WTC11 (cell line): ENCODE data around the gene SCO1. TPM values are rescaled to one million over a fixed set of nuclear protein-coding genes. Genes with fewer than 3 reads are reported as not detected.

Source experiments
- ATAC-seq: fragments of 200-7000 bp; cut with Tn5 transposase; 2 replicates; pipeline ENCODE4 v1.10.0; 2021; ENCODE audit warnings: mild to moderate bottlenecking, moderate library complexity
- CTCF ChIA-PET: fragments of 300-600 bp; sonication (Branson Sonifier 250); formaldehyde crosslinking; loops from one replicate; lab custom pipeline; 2021; ENCODE audit warnings: antibody characterized with exemption; lab: Charles Lee
- POLR2A ChIA-PET: fragments of 350-600 bp; sonication (Branson Sonifier 250); formaldehyde crosslinking; loops from one replicate; lab custom pipeline; 2021; ENCODE audit warnings: antibody characterized with exemption; lab: Charles Lee
- DNase-seq: peaks from one replicate; pipeline ENCODE4 v3.0.0; 2021; ENCODE audit warnings: low spot score
- H3K27ac Mint-ChIP-seq: 2 replicates; pipeline ENCODE4 v1.8.0; 2021; ENCODE audit warnings: mixed read lengths
- H3K27me3 Mint-ChIP-seq: 2 replicates; pipeline ENCODE4 v1.8.0; 2021; ENCODE audit warnings: low read depth, mild to moderate bottlenecking, moderate library complexity, mixed read lengths
- H3K36me3 Mint-ChIP-seq: 2 replicates; pipeline ENCODE4 v1.8.0; 2021; ENCODE audit warnings: mixed read lengths
- H3K4me1 Mint-ChIP-seq: 2 replicates; pipeline ENCODE4 v1.8.0; 2022; ENCODE audit warnings: mixed read lengths
- H3K4me3 Mint-ChIP-seq: 2 replicates; pipeline ENCODE4 v1.8.0; 2021; ENCODE audit warnings: mild to moderate bottlenecking, moderate library complexity, mixed read lengths
- H3K9me3 Mint-ChIP-seq: 2 replicates; pipeline ENCODE4 v1.8.0; 2021; ENCODE audit warnings: mixed read lengths
- AR ChIP-seq: fragments of 250-450 bp; sonication (Bioruptor Pico); IDR thresholded peaks from 2 replicates; pipeline ENCODE4 v1.9.0; 2021; ENCODE audit warnings: mild to moderate bottlenecking
- CBFB ChIP-seq: sonication (generic); formaldehyde crosslinking; IDR thresholded peaks from 2 replicates; pipeline ENCODE4 v1.8.1; 2022; ENCODE audit warnings: mild to moderate bottlenecking, low read depth, missing genetic modification reagents
- E2F1 ChIP-seq: sonication (generic); formaldehyde crosslinking; IDR thresholded peaks from 2 replicates; pipeline ENCODE4 v1.8.0; 2022; ENCODE audit warnings: mild to moderate bottlenecking, missing genetic modification reagents
- FOXK1 ChIP-seq: sonication (generic); formaldehyde crosslinking; IDR thresholded peaks from 2 replicates; pipeline ENCODE4 v1.8.0; 2022; ENCODE audit warnings: mild to moderate bottlenecking, moderate library complexity, missing genetic modification reagents
- NFYB ChIP-seq: sonication (generic); formaldehyde crosslinking; conservative IDR thresholded peaks from 2 replicates; pipeline ENCODE4 v1.8.0; 2022; ENCODE audit warnings: low read depth, missing genetic modification reagents
- NR2C2 ChIP-seq: sonication (generic); formaldehyde crosslinking; IDR thresholded peaks from 2 replicates; pipeline ENCODE4 v1.8.0; 2022; ENCODE audit warnings: mild to moderate bottlenecking, missing genetic modification reagents
- PREB ChIP-seq: sonication (generic); formaldehyde crosslinking; IDR thresholded peaks from 2 replicates; pipeline ENCODE4 v1.8.1; 2022; ENCODE audit warnings: mild to moderate bottlenecking, missing genetic modification reagents, moderate library complexity, borderline replicate concordance
- SMAD3 ChIP-seq: sonication (generic); formaldehyde crosslinking; IDR thresholded peaks from 2 replicates; pipeline ENCODE4 v1.8.0; 2022; ENCODE audit warnings: missing genetic modification reagents, mild to moderate bottlenecking, borderline replicate concordance
- STAT6 ChIP-seq: sonication (generic); formaldehyde crosslinking; conservative IDR thresholded peaks from 2 replicates; pipeline ENCODE4 v1.8.1; 2023; ENCODE audit warnings: mild to moderate bottlenecking, low read depth, missing genetic modification reagents, moderate library complexity
- TEAD1 ChIP-seq: sonication (generic); formaldehyde crosslinking; IDR thresholded peaks from 2 replicates; pipeline ENCODE4 v1.8.0; 2022; ENCODE audit warnings: mild to moderate bottlenecking, missing genetic modification reagents
- ZNF138 ChIP-seq: sonication (generic); formaldehyde crosslinking; conservative IDR thresholded peaks from 2 replicates; pipeline ENCODE4 v1.8.1; 2022; ENCODE audit warnings: mild to moderate bottlenecking, moderate library complexity, missing genetic modification reagents
- ZNF512 ChIP-seq: sonication (generic); formaldehyde crosslinking; IDR thresholded peaks from 2 replicates; pipeline ENCODE4 v1.8.1; 2022; ENCODE audit warnings: missing genetic modification reagents, borderline replicate concordance
- total RNA-seq: library from RNA; stranded (reverse); gene quantifications from 3 replicates; pipeline ENCODE4 v1.2.3, GENCODE V29; 2021

SCO1 gene
- total RNA-seq, 1 experiment from 2014 or later, result 63.8 TPM

GRCh38 chr17:10687499-10687898 is 9.8 kb downstream of the SCO1 start:
- peaks cover 78% of the 10 kb centered on the region for H3K36me3 Mint-ChIP-seq
- no peaks in the 10 kb centered on the region for H3K4me1 Mint-ChIP-seq
- no peak overlapping the region for H3K27ac Mint-ChIP-seq
- ATAC-seq (no peak), DNase-seq (no peak)
- no peaks in the 10 kb centered on the region for H3K9me3 Mint-ChIP-seq
- CTCF ChIA-PET, result no interaction called here
- POLR2A ChIA-PET, result no interaction called here
- no peaks in the 10 kb centered on the region for H3K27me3 Mint-ChIP-seq
- no peak overlapping the region for H3K4me3 Mint-ChIP-seq
- TF ChIP-seq FOXK1 (CRISPR knock-in tag) (no peak), STAT6 (no peak), NR2C2 (CRISPR knock-in tag) (no peak), PREB (CRISPR knock-in tag) (no peak), AR (CRISPR knock-in tag) (no peak)

GRCh38 chr17:10683853-10684252 is 13.5 kb downstream of the SCO1 start:
- ATAC-seq, result no peak
- no peaks in the 10 kb centered on the region for H3K27me3 Mint-ChIP-seq
- CTCF ChIA-PET, result interaction anchor here (0.6 to 2.8 kb wide), 15 partner anchors 9 to 161 kb away, joined by 3 to 21 read pairs (median 4); no protein-coding TSS in a partner anchor

GRCh38 chr17:10681866-10682446 is 15.4 kb downstream of the SCO1 start:
- no peaks in the 10 kb centered on the region for H3K27me3 Mint-ChIP-seq
- ATAC-seq (no peak), DNase-seq (no peak)
- H3K36me3 Mint-ChIP-seq, result peaks cover 82% of the 10 kb centered on the region
- POLR2A ChIA-PET, result no interaction called here
- no peak overlapping the region for H3K27ac Mint-ChIP-seq
- CTCF ChIA-PET, result interaction anchor here (1.7 kb wide), 1 partner anchor 35 kb away, joined by 6 read pairs; no protein-coding TSS in a partner anchor
- no peaks in the 10 kb centered on the region for H3K9me3 Mint-ChIP-seq
- no peak overlapping the region for H3K4me3 Mint-ChIP-seq
- no peak for TF ChIP-seq E2F1 (CRISPR knock-in tag)
- TF ChIP-seq CBFB, result no peak
- H3K4me1 Mint-ChIP-seq, result no peaks in the 10 kb centered on the region

More at GRCh38 chr17:10683853-10684252, 13.5 kb downstream of the SCO1 start:
- TF ChIP-seq TEAD1 (CRISPR knock-in tag) (no peak), ZNF138 (CRISPR knock-in tag) (no peak)
- TF ChIP-seq, all 79 proteins: peak for 0
- POLR2A ChIA-PET, result no interaction called here
- H3K36me3 Mint-ChIP-seq, result peaks cover 75% of the 10 kb centered on the region
- H3K4me1 Mint-ChIP-seq, result no peaks in the 10 kb centered on the region
- H3K27ac Mint-ChIP-seq, result no peak overlapping the region
- H3K9me3 Mint-ChIP-seq, result no peaks in the 10 kb centered on the region
- no peak for DNase-seq
- no peak overlapping the region for H3K4me3 Mint-ChIP-seq

- no peaks in the 10 kb centered on the region for H3K9me3 Mint-ChIP-seq
- CTCF ChIA-PET, result interaction anchor here (0.9 to 2.2 kb wide), 6 partner anchors 9 to 46 kb away, joined by 3 to 7 read pairs (median 4); no protein-coding TSS in a partner anchor
- DNase-seq (no peak), ATAC-seq (no peak)
- no peaks in the 10 kb centered on the region for H3K4me1 Mint-ChIP-seq
- H3K4me3 Mint-ChIP-seq, result no peak overlapping the region
- TF ChIP-seq SMAD3 (no peak), ZNF512 (CRISPR knock-in tag) (no peak), NFYB (no peak)
- no peak overlapping the region for H3K27ac Mint-ChIP-seq
- POLR2A ChIA-PET, result no interaction called here
- H3K27me3 Mint-ChIP-seq, result no peaks in the 10 kb centered on the region
- H3K36me3 Mint-ChIP-seq, result peaks cover 30% of the 10 kb centered on the region
Measured at GRCh38 chr17:10674704-10675103, 22.6 kb downstream of the SCO1 start.
